Heart right ventricle (tissue), 16 donors: Measurements from ENCODE around the gene CYP39A1. TPM values are rescaled to one million over a fixed set of nuclear protein-coding genes. Genes with fewer than 3 reads are reported as not detected.

ENCODE experiments used
- ATAC-seq, 8 donors: fragments of 200-7000 bp; cut with Tn5 transposase; one replicate each; pipeline ENCODE4 v1.9.1; 2020; ENCODE audit warnings: mild to moderate bottlenecking in 8 of 8, moderate library complexity in 8 of 8, moderate number of reproducible peaks in 1 of 8
- DNase-seq, 2 donors: peaks; one replicate each; pipeline ENCODE4 v3.0.0-alpha.2; 2020
- H3K27ac ChIP-seq, 10 donors: fragments of 200-600 bp; sonication (generic) in 2 of 10; one replicate each; pipeline versions ENCODE4 v1.5.0 to v1.8.0; 2020 to 2022; ENCODE audit warnings: mild to moderate bottlenecking in 3 of 10
- H3K27me3 ChIP-seq, 7 donors: fragments of 200-600 bp; one replicate each; pipeline ENCODE4 v1.8.0; 2021 to 2022; ENCODE audit warnings: mild to moderate bottlenecking in 2 of 7
- H3K36me3 ChIP-seq, 9 donors: fragments of 200-600 bp; sonication (generic) in 1 of 9; one replicate each; pipeline versions ENCODE4 v1.5.0 to v1.8.0; 2020 to 2022; ENCODE audit warnings: mild to moderate bottlenecking in 2 of 9
- H3K4me1 ChIP-seq, 9 donors: fragments of 200-600 bp; sonication (generic) in 1 of 9; one replicate each; pipeline versions ENCODE4 v1.5.0 to v1.8.0; 2020 to 2022; ENCODE audit warnings: mild to moderate bottlenecking in 4 of 9
- H3K4me3 ChIP-seq, 10 donors: fragments of 200-600 bp; sonication (generic) in 2 of 10; one replicate each; pipeline versions ENCODE4 v1.5.0 to v1.8.0; 2020 to 2022; ENCODE audit warnings: mild to moderate bottlenecking in 7 of 10, moderate library complexity in 2 of 10
- H3K9me3 ChIP-seq, 11 donors: fragments of 200-600 bp in 10 of 11; sonication (generic) in 2 of 11; one replicate each; pipeline versions ENCODE4 v1.5.0 to v1.8.0; 2013 to 2022; ENCODE audit warnings: mild to moderate bottlenecking in 2 of 11, control low read depth in 1 of 11, moderate library complexity in 1 of 11
- CTCF ChIP-seq, 9 donors: fragments of 200-600 bp; sonication (generic) in 2 of 9; IDR thresholded peaks; one replicate each; pipeline versions ENCODE4 v1.5.0 to v1.8.0; 2021 to 2022; ENCODE audit warnings: antibody characterized with exemption in 9 of 9, mild to moderate bottlenecking in 5 of 9, moderate library complexity in 1 of 9
- WGBS, 2 donors: extraction: QIAGEN DNeasy Blood & Tissue Kit; methylation state at CpG; one replicate each; pipeline ENCODE4 v1.1.7; 2013; ENCODE audit warnings: inconsistent platforms in 1 of 2; 5-methylcytosine and 5-hydroxymethylcytosine counted together
- intact Hi-C, 10 donors: fragments of 100-400 bp; cut with DNase I; formaldehyde crosslinking; loops; one replicate each; pipeline versions ENCODE4 v1.11.1 to v1.14.2; 2022
- polyA plus RNA-seq, 2 donors: library from polyadenylated mRNA; stranded (reverse); fragments of 200-250 nt; gene quantifications; one replicate each; pipeline ENCODE4 v1.2.3, GENCODE V29; 2013
- total RNA-seq, 10 donors: library from RNA; stranded (reverse); fragmentation: NEBNext Ultra II Directional in 3 of 10; extraction: Animal tissue kit (Norgen Biotek cat#: 25700) in 3 of 10; gene quantifications; one replicate each; pipeline versions ENCODE4 v1.2.1 to v1.2.4, GENCODE V29; 2021 to 2023
- donor health status: Arrhythmogenic right ventricular cardiomyopathy.
- donor health status: ischemic (EF 13 %, LVEDD 7.1; RV severe dilation, severe dysfunction).
- donor health status: healthy with polysubstance abuse.
- donor health status: DM: no; HTN: yes; CAD: no.
- donor health status: DM: no; HTN: no; CAD: no.
- donor health status: ischemic (EF 25% LVEDD 6.9; RV normal size, moderate dysfunction).
- donor health status: ischemic (EF 25% LVEDD 5.7; RV mildly dilated, moderate dysfunction).
- donor health status: healthy.
- donor health status: DM: yes; HTN: yes; CAD: no.
- donor health status: Ischemic cardiomyopathy.
- donor health status: ischemic (EF 35%, LVEDD 5.7; RV mildly dilated, moderate dysfunction).
- donor health status: nonischemic (EF 11% LVEDD 7.7; RV severe dilation, severe dysfunction).
- donor health status: DM: yes; HTN: yes; CAD: no.
- donor health status: PGD.
- donor health status: ischemic (EF 29% LVEDD 5.4; RV normal size, mild dysfunction).
- donor health status: nonischemic (EF 23%, LVEDD 6.1; RV moderate dilation, normal function).

Gene CYP39A1
- total and polyA plus RNA-seq, 12 donors, result 2.9 to 7.5 (median 4.5) TPM

GRCh38 chr6:46586906-46587305 lies 65.7 kb downstream of the CYP39A1 start:
- H3K4me3 ChIP-seq, result no peak overlapping the region
- intact Hi-C loops, result no loop called here
- H3K27me3 ChIP-seq, result no peaks in the 10 kb centered on the region
- DNase-seq, result no peak
- no peak for TF ChIP-seq CTCF (IDR thresholded peaks at IDR 0.05)
- peak overlapping the region in 3 of 10 donors; percentile 35 to 55 (median 36) for H3K27ac ChIP-seq
- H3K9me3 ChIP-seq, result no peaks in the 10 kb centered on the region
- WGBS, 2 donors, result 35 to 47% methylated on average over 2 of the region's 2 CpGs
- peaks cover 0 to 28% (median 5%) of the 10 kb centered on the region in 9 donors for H3K4me1 ChIP-seq
- ATAC-seq, result peak in 4 of 8 donors; percentile 28 to 79 (median 51)
- H3K36me3 ChIP-seq, result no peaks in the 10 kb centered on the region

GRCh38 chr6:46584586-46584985 lies 68.0 kb downstream of the CYP39A1 start:
- Histone ChIP-seq H3K27me3 (no peaks in the 10 kb centered on the region), H3K27ac (no peak overlapping the region), H3K9me3 (no peaks in the 10 kb centered on the region), H3K4me1 (peaks cover 0 to 29% (median 5%) of the 10 kb centered on the region in 9 donors), H3K4me3 (no peak overlapping the region), H3K36me3 (no peaks in the 10 kb centered on the region)
- no peak for TF ChIP-seq CTCF (IDR thresholded peaks at IDR 0.05)
- intact Hi-C loops, result no loop called here
- 95% methylated on average over 3 of the region's 3 CpGs for WGBS, 2 donors
- DNase-seq, result no peak
- ATAC-seq, result no peak

- H3K27ac ChIP-seq, result no peak overlapping the region
- DNase-seq (no peak), ATAC-seq (no peak)
- no peaks in the 10 kb centered on the region for H3K27me3 ChIP-seq
- WGBS, 2 donors, result 82 to 89% methylated on average over 4 of the region's 4 CpGs
- H3K4me3 ChIP-seq, result no peak overlapping the region
- intact Hi-C loops, result no loop called here
- peaks cover 0 to 29% (median 5%) of the 10 kb centered on the region in 9 donors for H3K4me1 ChIP-seq
- no peaks in the 10 kb centered on the region for H3K9me3 ChIP-seq
- TF ChIP-seq CTCF (IDR thresholded peaks at IDR 0.05), result no peak
- no peaks in the 10 kb centered on the region for H3K36me3 ChIP-seq
These were observed 68.9 kb downstream of the CYP39A1 start for GRCh38 chr6:46583721-46584120.

DNA sequence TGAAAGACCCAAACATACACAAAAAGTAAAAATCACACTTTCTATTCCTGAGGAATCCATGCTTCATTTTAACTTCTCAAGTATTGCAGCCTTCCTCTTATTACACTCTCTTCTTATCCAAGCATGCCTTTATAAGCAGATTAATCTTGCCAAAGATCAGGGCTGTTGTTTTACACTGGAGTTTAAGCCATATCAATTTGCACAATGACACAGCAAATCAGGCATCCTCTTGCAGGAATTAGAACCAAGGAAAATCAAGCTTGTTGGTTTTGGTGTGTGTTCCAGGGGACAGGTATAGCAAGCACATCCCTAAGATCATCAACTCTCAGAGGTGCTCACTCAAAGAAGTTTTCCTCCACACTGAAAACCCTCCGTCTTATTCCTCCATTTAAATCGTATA lies 69.5 kb downstream of the CYP39A1 start:
- no peaks in the 10 kb centered on the region for H3K9me3 ChIP-seq
- no peaks in the 10 kb centered on the region for H3K36me3 ChIP-seq
- intact Hi-C loops, result no loop called here
- ATAC-seq (no peak), DNase-seq (no peak)
- H3K4me3 ChIP-seq, result no peak overlapping the region
- H3K27ac ChIP-seq, result peak overlapping the region in 1 of 10 donors; percentile 1
- peaks cover 0 to 29% (median 5%) of the 10 kb centered on the region in 9 donors for H3K4me1 ChIP-seq
- WGBS, 2 donors, result 86 to 87% methylated on average over 2 of the region's 2 CpGs
- no peaks in the 10 kb centered on the region for H3K27me3 ChIP-seq
- no peak for TF ChIP-seq CTCF (IDR thresholded peaks at IDR 0.05)
